Activated T-cell treated with anti-CD3 and anti-CD28 coated beads, Interleukin-2, amount 50 U/mL, for 1 hour (primary cell): ENCODE data around the gene KCNJ10.
A peak's percentile ranks its signal among the peaks of the same experiment; 100 is the strongest.
"Not testable (repeated sequence)": the region's sequence is repeated elsewhere in the genome, so short reads cannot be mapped to it uniquely, and the experiment has no call there.

ENCODE experiments used
- DNase-seq: peaks from one replicate; pipeline ENCODE4 v3.0.0-alpha.2; 2020

Gene KCNJ10

DNA sequence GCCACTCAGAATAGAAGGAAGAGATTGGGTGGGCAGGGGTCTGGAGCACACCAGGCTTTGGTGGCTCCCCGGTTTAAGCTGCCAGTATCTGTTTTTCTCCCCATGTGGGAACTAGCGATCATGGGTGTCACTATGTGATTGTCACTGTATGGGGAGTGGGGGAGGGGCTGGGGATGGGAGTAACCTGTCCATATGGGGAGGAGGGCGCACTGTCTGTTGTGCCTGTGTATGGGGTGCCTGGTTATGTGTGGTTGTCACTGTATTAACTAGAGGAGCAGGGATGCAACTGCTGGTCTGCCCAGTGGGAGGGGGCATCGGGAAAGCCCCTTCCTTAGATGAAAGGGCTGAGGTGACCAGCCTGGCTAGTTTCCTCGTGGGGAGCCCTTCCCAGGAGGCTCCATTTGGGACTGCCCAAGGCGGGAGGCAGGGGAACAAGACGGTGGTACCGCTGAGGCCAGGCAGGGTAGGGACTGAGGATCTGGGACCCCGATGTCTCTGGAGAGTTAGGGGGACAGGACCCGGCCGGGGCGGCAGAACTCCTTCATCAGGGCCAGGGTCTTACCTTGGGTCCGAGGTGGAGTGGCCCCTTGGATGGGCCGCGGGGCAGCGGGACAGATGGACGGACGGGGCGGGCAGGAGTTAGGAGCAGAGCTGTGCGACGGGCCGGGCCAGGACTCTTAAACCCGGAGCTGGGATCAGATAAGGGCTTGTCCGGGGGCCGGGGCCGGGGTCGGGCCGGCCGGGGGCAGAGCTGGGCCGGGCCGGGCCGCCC is at the start of gene KCNJ10:
Gene KCNJ10, minus strand, starts transcription at position 701 of the 772 bp plus-strand sequence. CDS start 27,628 bp downstream, outside the sequence.
- no peak for DNase-seq

DNA sequence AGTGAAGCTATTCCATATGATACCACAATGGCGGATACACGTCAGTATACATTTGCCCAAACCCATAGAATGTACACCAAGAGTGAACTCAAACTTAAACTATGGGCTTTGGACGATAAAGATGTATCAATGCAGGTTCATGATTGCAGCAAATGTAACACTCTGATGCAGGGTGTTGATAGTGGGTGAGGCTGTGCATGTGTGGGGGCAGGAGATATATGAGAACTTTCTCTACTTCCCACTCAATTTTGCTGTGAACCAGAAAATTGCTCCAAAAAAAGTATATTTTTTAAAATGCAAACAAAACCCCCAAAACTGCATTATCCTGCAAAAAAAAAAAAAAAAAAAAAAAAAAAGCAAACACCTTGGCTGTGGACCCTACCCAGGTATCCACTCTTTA is 49.0 kb upstream of the KCNJ10 start:
- DNase-seq = no peak

DNA sequence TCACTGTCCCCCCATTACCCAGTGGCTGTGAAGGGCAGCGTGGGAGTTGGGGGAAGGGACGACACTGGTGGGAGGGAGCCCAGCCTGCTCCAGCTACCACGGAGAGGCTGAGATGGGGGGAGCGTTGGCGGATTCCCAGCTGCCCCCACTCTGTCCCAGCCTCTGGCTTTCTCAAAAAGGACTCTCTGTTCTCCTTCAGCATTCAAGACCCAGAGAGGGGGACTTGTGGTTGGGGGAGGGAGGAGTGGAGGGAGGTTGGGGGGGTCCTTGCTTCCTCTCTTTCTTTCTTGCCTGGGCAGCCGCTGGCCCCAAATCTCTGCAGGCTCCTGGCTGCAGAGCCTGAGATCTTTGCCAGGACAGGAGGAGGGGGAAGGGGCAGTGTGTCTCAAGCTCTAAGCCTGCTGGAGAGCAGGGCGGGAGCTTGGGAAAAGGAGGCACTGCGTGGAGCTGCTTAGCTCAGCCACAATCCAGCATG is 47.8 kb upstream of the KCNJ10 start:
- DNase-seq = no peak

DNA sequence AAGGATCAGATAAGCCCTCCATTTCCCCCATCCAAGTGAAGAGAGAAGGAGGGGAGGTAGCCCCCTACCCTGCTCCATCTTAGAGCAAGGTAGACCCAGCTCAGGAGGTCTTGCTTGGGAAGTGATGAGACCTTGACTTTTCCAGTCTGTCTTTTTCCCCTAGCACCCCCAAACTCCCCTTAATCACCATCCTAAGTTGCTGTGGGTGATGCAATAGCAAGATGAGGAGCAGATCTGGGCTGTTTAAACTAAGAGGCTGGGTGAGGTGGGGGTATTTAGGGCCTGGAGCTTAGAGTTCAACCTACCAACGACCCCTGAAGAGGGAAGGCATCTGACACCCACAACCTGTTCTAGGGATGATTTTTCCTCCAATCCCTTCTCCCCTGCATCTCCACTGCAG is 47.3 kb upstream of the KCNJ10 start:
- DNase-seq = no peak

DNA sequence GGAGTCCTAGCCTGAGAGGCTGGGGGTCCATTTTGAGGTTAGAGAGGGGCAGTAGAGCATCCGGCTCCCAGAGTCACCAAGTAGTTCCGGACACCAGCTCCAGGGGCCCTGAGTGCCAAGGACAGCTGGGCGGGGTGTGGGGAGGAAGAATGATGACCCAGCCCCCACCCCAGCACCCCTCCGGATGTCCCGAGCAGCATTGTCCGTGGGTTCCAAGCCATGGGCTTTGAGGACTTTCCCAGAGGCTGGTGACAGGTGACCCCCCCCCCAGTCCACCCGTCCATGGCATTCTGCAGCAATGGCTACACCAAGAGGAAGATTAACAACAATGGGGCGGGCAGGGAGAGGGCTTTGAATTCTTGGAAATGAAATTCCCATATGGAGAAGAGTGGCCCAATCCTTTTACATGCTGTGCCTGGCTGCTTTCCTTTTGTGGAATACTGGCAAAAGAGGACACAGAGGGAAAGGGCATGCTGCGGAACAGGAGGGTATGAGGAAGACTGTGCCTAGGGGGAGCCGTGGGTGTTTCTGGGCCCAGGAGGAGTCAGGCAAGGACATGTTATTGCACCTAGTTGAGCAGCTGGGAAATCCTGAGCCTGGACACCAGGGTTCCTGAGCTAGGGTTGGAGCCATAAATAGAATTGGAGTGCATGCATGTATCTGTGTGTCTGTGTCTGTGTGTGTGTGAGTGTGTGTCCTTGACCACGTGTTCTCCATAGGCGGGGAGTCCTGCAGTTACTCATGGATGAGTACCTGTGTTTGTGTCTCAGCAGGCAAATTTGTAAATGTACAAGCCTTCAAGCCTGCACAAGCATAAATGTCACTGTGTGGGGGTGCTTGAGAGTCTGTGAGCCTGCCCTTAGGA is 46.6 kb upstream of the KCNJ10 start:
- DNase-seq = no peak

DNA sequence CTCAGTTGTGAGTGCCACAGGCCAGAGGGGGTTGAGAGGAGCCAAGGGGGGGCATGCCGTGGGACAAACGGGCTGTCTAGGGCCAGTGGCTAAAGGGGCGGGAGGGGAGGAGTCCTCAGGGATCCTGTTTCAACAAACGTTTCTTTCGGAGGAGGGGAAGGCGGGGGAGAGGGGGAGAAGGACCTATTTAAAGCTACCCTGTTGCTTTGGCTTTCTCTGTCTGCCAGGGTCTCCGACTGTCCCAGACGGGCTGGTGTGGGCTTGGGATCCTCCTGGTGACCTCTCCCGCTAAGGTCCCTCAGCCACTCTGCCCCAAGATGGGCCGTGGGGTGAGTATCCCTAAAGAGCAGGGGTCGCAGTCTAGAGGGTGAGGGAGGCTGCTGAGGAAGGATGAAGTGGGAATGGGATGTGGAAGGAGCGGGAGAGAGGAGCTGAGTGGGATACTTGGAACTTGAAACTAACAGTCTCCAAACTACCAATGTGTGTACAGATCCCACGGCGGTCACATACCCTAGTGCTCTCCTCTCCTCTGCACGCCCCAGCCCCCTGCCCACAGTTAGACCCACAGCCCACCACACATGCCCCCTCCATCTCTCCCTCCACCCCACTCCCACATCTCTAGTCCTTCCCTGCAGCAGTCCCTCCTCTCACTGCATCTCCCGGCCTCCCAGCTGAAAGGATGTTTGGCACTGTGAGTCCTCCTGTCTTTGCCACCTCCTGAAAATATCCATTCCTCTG is 45.8 kb upstream of the KCNJ10 start, which contains the start of gene ATP1A2:
Gene ATP1A2, plus strand, starts transcription at position 215 of the 738 bp plus-strand sequence. Its CDS starts 103 bp downstream, at position 318.
- no peak for DNase-seq

DNA sequence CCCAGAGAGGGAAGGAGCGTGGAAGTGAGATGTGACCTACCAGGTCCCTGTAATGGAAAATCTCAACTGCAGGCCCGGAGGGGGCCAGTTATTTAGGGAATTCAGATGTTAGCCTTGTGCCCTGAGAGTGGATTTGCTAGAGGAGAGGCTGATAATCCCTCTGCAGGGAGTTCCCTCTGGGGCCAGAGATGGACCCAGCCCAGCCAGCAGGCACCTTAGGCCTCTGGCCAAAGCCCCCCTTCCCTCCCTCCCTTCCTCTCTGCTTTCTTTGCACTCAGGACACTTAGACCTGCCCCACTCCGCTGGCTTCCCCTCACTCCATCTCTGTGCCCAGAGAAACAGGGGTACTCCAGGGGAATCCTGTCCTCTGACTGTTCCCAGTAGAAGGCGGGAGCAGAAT is 44.1 kb upstream of the KCNJ10 start:
- DNase-seq = no peak

DNA sequence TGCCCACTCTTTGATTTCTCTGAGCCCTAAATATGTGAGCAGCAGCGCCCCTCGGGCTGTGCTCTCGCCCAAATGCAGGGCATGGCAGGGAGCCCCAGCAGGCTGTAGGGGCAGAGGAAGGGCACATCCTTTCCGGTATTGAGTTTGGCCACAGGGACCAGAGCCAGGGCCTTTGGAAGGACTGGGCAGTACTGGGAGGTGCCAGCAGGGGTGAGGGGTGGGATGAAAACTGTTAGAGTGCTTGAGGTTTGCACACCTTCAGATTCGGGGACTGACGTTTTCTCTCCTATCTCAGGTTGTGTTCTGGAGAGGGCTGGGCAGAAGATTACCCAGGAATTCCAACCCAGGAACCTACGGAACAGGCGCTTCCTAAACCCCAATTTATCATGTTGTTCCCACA is 43.4 kb upstream of the KCNJ10 start:
- no peak for DNase-seq

DNA sequence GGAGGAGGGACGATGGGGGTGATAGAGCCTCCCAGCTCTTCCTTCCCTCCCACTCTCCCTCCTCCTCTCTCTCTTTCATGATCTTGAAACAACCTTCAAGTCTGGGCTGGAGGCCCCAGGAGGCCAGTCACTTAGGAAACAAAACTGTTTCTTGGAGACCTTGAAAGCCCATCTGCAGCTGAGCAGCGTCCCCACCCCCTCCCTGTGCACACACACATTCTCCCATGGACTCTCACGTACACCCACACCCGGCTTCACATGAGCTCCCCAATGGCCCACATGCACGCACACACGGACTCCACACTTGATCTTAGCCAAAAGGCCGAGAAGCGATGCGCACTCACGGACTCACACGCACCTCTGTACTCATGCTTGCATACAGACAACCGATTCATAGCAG is 42.4 kb upstream of the KCNJ10 start:
- no peak for DNase-seq

DNA sequence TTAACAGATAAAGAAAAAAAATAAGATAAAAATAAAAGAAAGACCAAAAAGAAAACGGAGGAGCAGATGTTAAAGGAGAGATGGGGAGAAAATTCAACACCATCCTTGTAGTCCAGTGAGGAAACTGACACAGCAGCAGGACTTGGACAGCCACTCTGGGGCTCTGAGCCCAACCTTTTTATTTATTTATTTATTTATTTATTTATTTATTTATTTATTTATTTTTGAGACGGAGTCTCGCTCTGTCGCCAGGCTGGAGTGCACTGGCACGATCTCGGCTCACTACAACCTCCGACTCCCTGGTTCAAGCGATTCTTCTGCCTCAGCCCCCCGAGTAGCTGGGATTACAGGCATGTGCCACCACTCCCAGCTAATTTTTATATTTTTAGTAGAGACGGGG is 41.5 kb upstream of the KCNJ10 start:
- not testable (repeated sequence) for DNase-seq

DNA sequence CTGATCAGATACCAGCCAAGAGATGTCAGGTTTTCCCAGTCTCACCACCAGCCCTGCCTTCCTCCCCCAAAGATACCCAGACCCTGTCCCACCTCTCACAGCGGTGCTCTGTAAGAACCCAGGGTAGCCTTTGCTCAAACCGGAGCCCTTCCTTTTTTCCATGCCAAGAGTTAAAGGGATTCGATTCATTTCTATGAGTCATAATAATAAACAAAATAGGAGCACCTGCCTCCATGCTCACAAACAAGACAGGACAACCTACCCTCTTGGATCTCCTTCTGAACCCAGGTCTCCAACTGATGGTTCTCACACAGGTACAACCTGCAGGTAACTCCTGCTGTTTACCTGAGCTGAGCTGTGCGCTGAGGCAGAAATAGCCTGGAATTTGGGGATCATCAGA is 39.7 kb upstream of the KCNJ10 start:
- no peak for DNase-seq

DNA sequence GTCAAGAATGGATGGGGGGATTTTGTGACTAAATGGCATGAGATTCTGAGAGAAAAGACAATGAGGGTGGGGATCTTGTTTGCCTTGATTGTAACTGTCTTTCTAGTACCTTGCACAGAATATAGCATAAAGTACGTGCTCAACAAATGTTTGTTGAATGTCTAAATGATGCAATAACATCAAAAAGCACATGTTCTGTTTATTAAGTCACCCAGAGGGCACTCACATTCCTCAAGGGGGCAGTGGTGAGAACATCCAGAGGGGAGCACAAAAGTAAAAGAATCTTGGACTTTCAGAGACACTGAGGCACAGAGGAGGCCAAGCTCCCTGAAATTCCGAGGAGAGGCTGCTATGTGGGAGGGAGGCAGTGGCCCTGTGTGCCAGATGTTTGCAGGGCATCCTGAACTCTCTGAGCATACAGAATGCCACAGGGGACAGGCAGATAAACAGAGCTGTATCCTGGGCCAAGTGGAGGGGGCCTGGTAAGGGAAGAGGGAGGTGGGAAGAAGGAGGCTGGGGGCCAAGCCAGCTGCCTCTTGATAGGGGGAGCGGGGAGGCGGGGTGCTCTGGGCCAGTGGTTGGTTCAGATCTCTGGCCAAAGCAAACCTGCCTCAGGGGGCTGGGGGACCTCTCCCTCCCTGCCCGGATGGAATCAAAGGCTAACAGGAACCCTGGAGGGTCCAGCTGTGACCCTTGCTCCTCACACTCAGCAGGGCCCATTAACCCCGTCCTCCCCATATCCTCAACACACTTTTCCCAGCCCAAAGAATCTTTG is 39.1 kb upstream of the KCNJ10 start:
- DNase-seq = no peak

DNA sequence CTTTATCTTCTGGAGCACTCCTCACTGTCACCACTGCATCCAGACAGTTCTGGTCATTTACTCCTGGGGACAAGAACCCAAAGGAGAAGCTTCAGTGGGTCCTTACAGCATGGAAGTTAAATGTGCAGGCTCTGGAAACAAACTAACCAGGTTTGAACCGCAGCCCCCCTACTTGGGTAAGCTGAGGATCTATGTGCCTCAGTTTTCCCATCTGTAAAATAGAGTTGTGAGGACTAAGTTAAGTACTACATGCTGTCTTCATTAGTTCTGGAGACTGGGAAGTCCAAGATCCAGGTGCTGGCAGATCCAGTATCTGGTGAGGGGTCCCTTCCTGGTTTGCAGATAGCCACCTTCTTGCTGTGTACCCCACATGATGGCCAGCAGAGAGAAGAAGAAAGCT is 37.6 kb upstream of the KCNJ10 start:
- DNase-seq = no peak

DNA sequence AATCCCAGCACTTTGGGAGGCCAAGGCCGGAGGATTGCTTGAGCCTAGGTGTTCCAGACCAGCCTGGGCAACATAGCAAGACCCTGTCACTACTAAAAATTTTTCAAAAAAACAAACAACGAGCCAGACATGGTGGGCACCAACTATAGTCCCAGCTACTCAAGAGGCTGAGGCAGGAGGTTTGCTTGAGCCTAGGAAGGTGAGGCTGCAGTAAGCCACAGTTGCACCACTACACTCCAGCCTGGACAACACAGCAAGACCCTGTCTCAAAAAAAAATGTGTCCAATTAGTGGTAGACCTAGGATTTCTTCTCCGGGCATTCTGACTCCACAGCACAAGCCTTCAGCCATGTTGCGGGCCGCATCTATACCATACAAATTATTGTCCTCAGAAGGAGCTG is 35.2 kb upstream of the KCNJ10 start:
- no peak for DNase-seq

DNA sequence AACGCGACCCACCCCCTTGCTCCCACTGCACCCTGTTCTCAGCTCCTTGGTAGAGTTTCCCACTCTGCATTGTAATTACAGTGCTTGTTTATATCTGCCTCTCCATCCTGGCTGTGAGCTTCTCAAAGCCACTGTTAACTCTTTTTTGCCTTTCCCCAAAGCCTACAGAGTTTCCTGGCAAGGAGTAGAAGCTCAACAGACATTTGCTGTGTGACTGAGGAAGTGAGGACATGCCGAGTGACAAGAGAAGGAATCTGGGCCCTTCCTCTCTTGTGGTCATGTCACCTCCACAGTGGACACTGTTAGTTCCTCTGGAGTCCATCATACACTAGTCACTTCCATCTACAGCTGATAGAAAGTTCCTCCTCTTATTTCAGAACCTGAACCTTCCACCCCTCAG is 34.5 kb upstream of the KCNJ10 start:
- no peak for DNase-seq

DNA sequence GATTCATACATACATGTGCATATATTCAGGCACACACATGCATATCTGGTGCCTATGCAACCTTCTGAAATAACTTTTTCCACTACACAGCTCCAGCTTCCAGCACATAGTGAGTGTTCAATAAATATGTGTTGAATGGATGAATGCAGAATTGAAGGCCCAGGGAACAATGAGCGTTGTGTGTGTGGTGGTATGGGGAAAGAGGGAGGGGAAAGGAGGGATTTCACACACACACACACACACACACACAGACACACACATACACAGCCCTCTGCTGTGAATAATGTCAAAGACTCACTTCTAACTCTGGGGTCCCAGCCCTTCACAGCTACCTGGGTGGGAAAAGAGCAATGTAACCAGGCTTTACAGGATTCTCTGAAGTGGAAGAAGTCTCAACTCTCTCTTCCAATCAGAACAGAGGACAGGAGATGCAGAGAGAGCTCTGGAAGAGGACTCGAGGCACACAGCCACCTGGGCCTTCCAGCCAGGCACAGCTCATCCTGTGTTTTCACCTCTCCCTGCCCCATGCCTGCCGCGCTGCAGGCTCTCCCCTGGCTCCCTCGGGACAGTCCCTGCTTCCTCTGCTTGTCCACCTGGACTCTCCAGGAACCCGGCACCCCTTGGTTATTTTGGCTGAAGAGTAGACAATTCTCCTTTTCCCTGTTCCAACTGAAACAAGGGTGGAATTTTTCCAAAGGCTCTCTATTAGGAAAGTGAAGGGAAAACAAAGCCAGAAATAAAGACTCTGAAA is 33.9 kb upstream of the KCNJ10 start:
- no peak for DNase-seq

DNA sequence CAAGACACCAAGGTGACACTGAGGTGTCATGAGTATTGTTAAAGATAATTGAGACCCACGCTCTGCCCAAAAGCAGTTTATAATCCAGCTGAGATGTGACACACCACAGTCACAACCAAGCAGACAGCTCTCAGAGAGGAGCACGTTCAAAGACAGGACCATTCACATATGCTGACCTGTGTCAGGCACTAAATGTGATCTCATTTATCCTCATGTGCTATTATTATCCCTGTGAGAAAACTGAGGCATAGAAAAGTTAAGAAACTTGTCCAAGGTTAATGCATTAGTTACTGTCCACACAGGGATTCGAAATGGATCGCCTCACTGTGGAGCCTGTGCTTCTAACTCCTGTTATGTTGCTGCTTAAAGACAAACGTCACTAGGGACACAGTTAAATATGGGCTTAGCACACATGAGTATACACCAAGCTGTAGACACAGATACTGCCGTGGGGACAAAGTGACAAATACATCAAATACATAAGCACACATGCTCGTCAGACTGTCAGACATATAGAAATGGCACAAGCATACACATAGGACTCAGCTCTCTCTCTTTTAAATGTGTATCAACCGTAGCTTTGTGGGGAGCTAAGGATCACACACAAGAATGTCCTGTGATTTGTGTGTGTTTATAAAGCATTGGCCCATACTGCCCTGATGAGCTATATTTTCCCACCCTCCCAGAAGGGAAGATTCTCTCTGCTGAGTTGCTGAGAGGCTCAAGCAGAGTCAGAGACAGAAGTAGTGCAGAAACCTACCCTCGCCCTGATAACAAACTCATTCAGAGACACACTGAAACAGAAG is 32.0 kb upstream of the KCNJ10 start:
- no peak for DNase-seq

DNA sequence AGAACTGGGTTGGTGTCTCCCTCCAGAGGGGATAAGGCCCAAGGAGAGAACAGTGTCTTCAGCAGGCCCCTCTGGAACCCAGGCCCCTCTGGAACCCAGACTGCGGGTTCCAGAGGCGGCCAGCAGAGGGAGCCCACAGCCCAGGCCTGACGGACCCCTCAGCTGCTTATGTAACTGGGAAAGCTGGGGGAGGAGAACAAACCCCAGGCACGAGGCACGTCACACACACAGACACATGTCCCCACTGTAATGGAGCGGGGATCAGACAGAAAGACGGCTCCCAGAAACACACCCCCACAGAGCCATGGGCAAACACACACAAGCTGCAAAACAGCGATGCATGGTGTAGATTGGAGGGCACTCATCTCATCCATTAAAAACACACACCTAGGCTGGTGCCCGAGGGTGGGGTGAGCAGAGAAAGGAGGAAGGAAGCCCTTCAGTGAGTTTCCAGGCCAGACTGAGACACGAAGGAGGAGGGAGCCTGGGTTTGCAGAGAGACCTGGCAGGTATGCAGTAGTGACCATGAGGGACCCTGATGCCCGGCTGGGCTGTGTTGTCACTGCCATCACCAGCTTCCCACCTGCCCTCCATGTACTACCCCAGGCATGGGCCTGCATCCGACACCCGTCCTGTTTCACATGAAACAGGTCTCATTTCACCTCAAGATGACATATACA is 31.2 kb upstream of the KCNJ10 start:
- DNase-seq = peak; percentile 79

DNA sequence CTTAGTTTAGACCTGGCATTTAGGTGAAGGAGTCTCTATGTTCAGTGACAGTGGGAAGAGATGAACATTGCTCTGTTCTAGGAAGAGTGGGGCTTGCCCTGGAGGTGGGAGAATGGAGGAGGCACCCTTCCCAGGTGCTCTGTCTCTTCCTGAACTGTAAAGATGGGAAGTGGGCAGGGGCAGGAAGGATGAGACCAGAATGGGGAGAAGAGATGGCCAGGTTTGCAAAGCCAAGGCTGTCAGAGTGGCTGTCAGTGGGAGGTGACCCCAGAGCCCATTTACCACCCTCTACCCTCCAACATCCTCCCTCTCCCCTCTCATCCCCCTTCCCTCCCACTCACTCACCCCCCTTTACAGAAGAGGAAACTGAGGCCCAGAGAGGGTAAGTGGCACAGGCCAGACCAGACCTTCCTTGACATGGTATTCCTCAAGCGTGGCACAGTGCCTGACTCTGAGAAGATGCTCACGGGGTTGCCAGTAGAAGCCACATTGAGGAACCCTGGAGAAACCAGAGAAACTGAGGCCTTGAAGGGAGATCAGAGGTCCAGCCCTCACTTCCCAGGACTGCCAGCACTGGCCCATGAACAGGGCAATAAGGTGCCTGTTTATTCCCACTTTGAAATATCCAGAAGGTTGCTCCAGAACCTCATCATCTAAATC is 29.9 kb upstream of the KCNJ10 start:
- no peak for DNase-seq
